ENCODE data around the gene PRTFDC1. TPM values are rescaled to one million over a fixed set of nuclear protein-coding genes. Genes with fewer than 3 reads are reported as not detected.
"Not testable (repeated sequence)": the region's sequence is repeated elsewhere in the genome, so short reads cannot be mapped to it uniquely, and the experiment has no call there.

Gene PRTFDC1
- total RNA-seq, 1 donor from 2014 or later = 7.6 TPM

DNA sequence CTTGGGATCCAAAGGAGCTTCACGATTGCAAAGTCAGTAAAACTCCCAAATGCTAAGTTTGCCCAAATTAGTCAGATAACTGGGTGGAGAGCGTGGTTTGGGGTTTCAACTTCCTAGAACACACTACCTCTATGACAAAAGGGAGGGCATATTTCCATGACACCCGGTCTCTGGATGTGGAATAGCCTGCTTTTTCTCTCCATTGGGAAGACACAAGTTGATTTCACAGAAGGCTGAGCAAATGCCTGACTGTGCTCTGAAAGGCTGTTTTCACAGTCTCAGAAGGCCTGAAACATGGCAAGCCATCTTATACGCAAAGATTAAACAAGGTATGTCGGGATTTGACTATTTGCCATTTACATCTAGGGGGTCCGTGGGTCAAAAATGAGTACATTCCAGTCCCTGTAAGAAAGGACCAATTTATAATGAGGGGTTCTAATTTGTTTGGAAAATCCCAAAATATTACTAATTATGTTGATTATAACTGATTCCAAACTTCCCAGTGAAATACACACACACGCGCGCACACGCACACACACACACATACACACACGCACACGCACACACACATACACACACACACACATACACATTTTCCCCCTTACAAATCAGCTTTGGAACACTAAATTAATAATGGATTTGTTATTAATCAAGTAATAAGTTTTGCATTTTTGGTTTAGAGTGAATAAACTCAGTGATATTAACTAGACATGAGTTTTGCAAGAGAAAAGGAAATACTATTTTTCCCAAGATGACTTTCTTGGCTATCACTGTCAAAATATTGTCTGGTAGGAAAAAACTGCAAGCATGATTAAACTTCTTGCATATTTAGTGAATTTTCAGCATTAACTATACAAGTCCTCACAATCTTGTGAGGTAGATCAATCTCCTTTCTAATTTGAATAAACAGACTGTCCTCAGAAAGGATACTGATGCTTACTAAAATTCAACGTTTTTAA is 105.0 kb downstream of the PRTFDC1 start:
- Histone ChIP-seq H3K27ac (no peak overlapping the region), H3K36me3 (no peaks in the 10 kb centered on the region), H3K9me3 (no peaks in the 10 kb centered on the region), H3K4me3 (no peak overlapping the region), H3K4me1 (no peaks in the 10 kb centered on the region), H3K27me3 (no peaks in the 10 kb centered on the region)
- TF ChIP-seq POLR2A (IDR thresholded peaks at IDR 0.05) = no peak
- DNase-seq (ENCODE audit: extremely low spot score in 2 of 2) = no peak
- intact Hi-C loops (cut with DNase I) = no loop called here

DNA sequence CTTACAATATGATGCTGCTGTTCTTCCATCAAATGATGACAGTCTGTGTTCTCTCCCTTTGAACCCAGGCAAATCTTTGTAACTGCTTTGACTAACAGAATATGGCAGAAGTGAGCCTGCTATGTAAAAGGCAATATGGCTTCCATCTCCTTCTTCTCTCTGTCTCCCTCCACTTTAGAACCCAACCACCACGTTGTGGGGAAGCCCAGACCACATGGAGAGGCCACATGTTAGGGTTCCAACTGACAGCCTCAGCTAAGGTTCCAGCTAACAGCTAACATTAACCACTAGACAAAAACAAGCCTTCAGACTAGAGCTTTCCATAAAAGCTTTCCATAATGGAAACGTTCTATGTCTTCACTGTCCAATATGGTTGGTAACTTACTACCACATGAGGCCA is 107.7 kb downstream of the PRTFDC1 start:
- Histone ChIP-seq H3K27me3 (no peaks in the 10 kb centered on the region), H3K9me3 (no peaks in the 10 kb centered on the region), H3K36me3 (no peaks in the 10 kb centered on the region), H3K27ac (no peak overlapping the region), H3K4me1 (no peaks in the 10 kb centered on the region), H3K4me3 (no peak overlapping the region)
- DNase-seq (ENCODE audit: extremely low spot score in 2 of 2) = no peak
- TF ChIP-seq POLR2A (IDR thresholded peaks at IDR 0.05) = no peak
- TF ChIP-seq POLR2AphosphoS5 (IDR thresholded peaks at IDR 0.05; ENCODE audit: insufficient read depth in 1 of 2, low read depth in 1 of 2) = no peak
- TF ChIP-seq, protein P1, sequence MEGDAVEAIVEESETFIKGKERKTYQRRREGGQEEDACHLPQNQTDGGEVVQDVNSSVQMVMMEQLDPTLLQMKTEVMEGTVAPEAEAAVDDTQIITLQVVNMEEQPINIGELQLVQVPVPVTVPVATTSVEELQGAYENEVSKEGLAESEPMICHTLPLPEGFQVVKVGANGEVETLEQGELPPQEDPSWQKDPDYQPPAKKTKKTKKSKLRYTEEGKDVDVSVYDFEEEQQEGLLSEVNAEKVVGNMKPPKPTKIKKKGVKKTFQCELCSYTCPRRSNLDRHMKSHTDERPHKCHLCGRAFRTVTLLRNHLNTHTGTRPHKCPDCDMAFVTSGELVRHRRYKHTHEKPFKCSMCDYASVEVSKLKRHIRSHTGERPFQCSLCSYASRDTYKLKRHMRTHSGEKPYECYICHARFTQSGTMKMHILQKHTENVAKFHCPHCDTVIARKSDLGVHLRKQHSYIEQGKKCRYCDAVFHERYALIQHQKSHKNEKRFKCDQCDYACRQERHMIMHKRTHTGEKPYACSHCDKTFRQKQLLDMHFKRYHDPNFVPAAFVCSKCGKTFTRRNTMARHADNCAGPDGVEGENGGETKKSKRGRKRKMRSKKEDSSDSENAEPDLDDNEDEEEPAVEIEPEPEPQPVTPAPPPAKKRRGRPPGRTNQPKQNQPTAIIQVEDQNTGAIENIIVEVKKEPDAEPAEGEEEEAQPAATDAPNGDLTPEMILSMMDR (IDR thresholded peaks at IDR 0.05) = no peak
- intact Hi-C loops (cut with DNase I) = no loop called here

DNA sequence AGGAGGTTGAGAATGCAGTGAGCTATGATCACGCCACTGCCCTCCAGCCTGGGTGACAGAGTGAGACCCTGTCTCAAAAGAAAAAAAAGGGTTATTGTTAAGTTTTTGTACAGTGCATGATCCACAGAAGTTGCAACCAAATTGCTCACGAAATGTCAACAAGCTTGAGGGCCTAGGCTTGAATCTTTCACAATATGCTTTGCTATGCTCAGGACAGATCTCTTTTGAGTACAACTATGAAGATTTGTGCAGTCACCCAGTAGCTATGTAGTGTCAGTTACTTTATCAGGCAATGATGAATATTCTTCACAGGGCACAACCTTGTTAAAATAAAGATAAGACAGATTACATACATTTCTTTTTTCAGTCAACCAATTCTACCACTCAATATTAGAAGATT is 109.2 kb downstream of the PRTFDC1 start:
- H3K27me3 ChIP-seq = no peaks in the 10 kb centered on the region
- no peaks in the 10 kb centered on the region for H3K9me3 ChIP-seq
- H3K4me3 ChIP-seq = no peak overlapping the region
- intact Hi-C loops (cut with DNase I) = no loop called here
- H3K36me3 ChIP-seq = no peaks in the 10 kb centered on the region
- no peaks in the 10 kb centered on the region for H3K4me1 ChIP-seq
- no peak overlapping the region for H3K27ac ChIP-seq
- no peak for DNase-seq (ENCODE audit: extremely low spot score in 2 of 2)
- TF ChIP-seq, protein P1 (IDR thresholded peaks at IDR 0.05) = no peak
- TF ChIP-seq POLR2A (IDR thresholded peaks at IDR 0.05) = no peak
- no peak for TF ChIP-seq POLR2AphosphoS5 (IDR thresholded peaks at IDR 0.05; ENCODE audit: insufficient read depth in 1 of 2, low read depth in 1 of 2)

DNA sequence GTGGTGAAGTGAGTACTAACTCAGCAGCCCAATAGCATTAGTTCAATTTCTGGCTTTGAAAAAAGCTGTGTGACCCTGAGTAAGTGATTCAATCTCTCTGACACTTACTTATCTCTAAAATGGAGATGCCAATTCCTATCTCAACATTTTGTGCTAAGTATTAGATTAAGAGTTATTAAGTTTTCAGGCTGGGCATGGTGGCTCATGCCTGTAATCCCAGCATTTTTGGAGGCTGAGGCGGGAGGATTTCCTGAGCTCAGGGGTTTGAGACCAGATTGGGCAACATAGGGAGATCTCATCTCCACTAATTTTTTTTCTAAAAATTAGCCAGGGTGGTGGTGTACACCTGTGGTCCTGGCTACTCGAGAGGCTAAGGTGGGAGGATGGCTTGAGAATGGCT is 109.5 kb downstream of the PRTFDC1 start:
- no peaks in the 10 kb centered on the region for H3K4me1 ChIP-seq
- H3K9me3 ChIP-seq = no peaks in the 10 kb centered on the region
- no peak overlapping the region for H3K4me3 ChIP-seq
- DNase-seq (ENCODE audit: extremely low spot score in 2 of 2) = no peak
- intact Hi-C loops (cut with DNase I) = no loop called here
- no peak overlapping the region for H3K27ac ChIP-seq
- TF ChIP-seq, protein P1 (IDR thresholded peaks at IDR 0.05) = no peak
- TF ChIP-seq POLR2AphosphoS5 (IDR thresholded peaks at IDR 0.05; ENCODE audit: insufficient read depth in 1 of 2, low read depth in 1 of 2) = no peak
- TF ChIP-seq POLR2A (IDR thresholded peaks at IDR 0.05) = no peak
- H3K27me3 ChIP-seq = no peaks in the 10 kb centered on the region
- no peaks in the 10 kb centered on the region for H3K36me3 ChIP-seq

DNA sequence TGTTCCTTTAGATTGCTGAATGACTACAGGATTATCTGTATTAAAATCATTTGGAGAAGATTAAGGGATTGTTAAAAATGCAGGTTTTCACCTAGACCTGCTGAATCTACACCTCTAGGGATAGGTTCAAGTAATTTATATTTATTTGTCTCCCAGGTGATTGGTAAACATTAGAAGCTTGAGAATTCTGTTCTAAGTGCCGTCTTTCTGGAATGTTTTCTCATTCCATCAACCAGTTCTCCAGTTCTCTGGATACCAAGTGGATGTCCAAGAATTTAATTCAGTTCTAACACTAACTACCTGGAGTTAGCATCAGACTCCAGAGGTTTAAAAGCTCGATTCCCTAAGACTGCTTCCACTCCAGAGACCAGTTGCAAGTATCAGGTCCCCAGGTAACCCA is 110.9 kb downstream of the PRTFDC1 start:
- DNase-seq (ENCODE audit: extremely low spot score in 2 of 2) = no peak
- no peak overlapping the region for H3K27ac ChIP-seq
- H3K36me3 ChIP-seq = no peaks in the 10 kb centered on the region
- intact Hi-C loops (cut with DNase I) = no loop called here
- H3K4me1 ChIP-seq = no peaks in the 10 kb centered on the region
- H3K4me3 ChIP-seq = no peak overlapping the region
- no peaks in the 10 kb centered on the region for H3K27me3 ChIP-seq
- H3K9me3 ChIP-seq = no peaks in the 10 kb centered on the region
- no peak for TF ChIP-seq POLR2AphosphoS5 (IDR thresholded peaks at IDR 0.05; ENCODE audit: insufficient read depth in 1 of 2, low read depth in 1 of 2)

DNA sequence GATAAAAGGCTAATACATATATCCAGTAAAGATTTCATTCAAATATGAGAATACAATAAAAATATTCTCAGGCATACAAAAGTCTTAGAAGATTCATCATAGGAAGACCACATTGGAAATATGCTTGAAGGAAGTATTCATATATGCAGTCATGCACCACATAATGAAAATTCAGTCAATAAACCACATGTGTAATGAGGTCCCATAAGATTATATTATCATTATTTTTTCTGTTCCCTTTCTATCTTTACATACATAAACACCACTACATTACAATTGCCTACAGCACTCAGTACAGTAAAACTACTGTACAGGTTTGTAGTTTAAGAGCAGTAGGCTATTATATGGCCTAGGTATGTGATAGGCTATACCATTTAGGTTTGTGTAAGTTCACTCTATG is 111.6 kb downstream of the PRTFDC1 start:
- TF ChIP-seq POLR2A (IDR thresholded peaks at IDR 0.05) = no peak
- no peak for TF ChIP-seq POLR2AphosphoS5 (IDR thresholded peaks at IDR 0.05; ENCODE audit: insufficient read depth in 1 of 2, low read depth in 1 of 2)
- TF ChIP-seq, protein P1 (IDR thresholded peaks at IDR 0.05) = no peak
- H3K4me1 ChIP-seq = no peaks in the 10 kb centered on the region
- H3K4me3 ChIP-seq = no peak overlapping the region
- no peak overlapping the region for H3K27ac ChIP-seq
- H3K27me3 ChIP-seq = no peaks in the 10 kb centered on the region
- H3K36me3 ChIP-seq = no peaks in the 10 kb centered on the region
- H3K9me3 ChIP-seq = no peaks in the 10 kb centered on the region
- intact Hi-C loops (cut with DNase I) = no loop called here
- no peak for DNase-seq (ENCODE audit: extremely low spot score in 2 of 2)

DNA sequence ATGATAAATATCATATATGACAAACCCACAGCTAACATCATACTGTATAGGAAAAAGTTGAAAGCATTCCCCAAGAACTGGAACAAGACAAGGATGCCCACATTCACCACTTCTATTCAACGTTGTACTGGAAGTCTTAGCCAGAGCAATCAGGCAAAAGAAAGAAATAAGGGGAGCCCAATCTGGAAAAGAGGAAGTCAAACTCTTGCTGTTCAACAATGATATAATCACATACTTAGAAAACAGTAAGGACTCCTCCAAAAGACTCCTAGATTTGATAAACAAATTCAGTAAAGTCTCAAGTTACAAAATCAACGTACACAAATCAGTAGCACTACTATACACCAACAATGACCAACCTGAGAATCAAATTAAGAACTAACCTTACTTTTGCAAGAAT is 114.6 kb downstream of the PRTFDC1 start:
- intact Hi-C loops (cut with DNase I); DNase-seq (ENCODE audit: extremely low spot score in 2 of 2); H3K4me3 ChIP-seq; H3K4me1 ChIP-seq; H3K9me3 ChIP-seq; H3K27ac ChIP-seq; H3K27me3 ChIP-seq; H3K36me3 ChIP-seq: not testable (repeated sequence)
